Right renal pelvis (tissue), 4 donors: Measurements from ENCODE around the gene HMGN3. TPM values are rescaled to one million over a fixed set of nuclear protein-coding genes. Genes with fewer than 3 reads are reported as not detected.
"Not testable (repeated sequence)": the region's sequence is repeated elsewhere in the genome, so short reads cannot be mapped to it uniquely, and the experiment has no call there.

Experiments
- DNase-seq, 4 donors: peaks; one replicate each; pipeline ENCODE4 v3.0.0-alpha.2; 2013; ENCODE audit warnings: low read depth in 4 of 4, low spot score in 3 of 4, missing footprints in 1 of 4
- polyA plus RNA-seq, 4 donors: library from polyadenylated mRNA; unstranded; fragments of 120-200 nt; gene quantifications; one replicate each; pipeline ENCODE4 v1.2.1, GENCODE V29; 2013; ENCODE audit not compliant: insufficient read length in 4 of 4

The HMGN3 gene
- 100 to 1,000 TPM; 314 to 373 (median 366) TPM for polyA plus RNA-seq

GRCh38 chr6:79234150-79235022 lies at the start of gene HMGN3:
Gene HMGN3 (minus strand): TSS chr6:79234682.
- DNase-seq = peak; percentile 85 to 91 (median 86)

GRCh38 chr6:79280756-79281155 lies 46.3 kb upstream of the HMGN3 start:
- no peak for DNase-seq

GRCh38 chr6:79277109-79277508 lies 42.6 kb upstream of the HMGN3 start:
- DNase-seq = no peak

- DNase-seq = no peak
Measured at GRCh38 chr6:79269877-79270276, 35.4 kb upstream of the HMGN3 start.

GRCh38 chr6:79267128-79267527 lies 32.6 kb upstream of the HMGN3 start:
- no peak for DNase-seq

GRCh38 chr6:79266051-79266450 lies 31.6 kb upstream of the HMGN3 start:
- DNase-seq = no peak

GRCh38 chr6:79263359-79263758 lies 28.9 kb upstream of the HMGN3 start:
- DNase-seq = no peak

- DNase-seq = no peak
Measured at GRCh38 chr6:79261666-79262065, 27.2 kb upstream of the HMGN3 start.

- no peak for DNase-seq
Measured at GRCh38 chr6:79260772-79261171, 26.3 kb upstream of the HMGN3 start.

GRCh38 chr6:79257381-79258205 lies 23.1 kb upstream of the HMGN3 start:
- DNase-seq = no peak

- not testable (repeated sequence) for DNase-seq
Measured at GRCh38 chr6:79256770-79257169, 22.3 kb upstream of the HMGN3 start.

- not testable (repeated sequence) for DNase-seq
Measured at GRCh38 chr6:79255086-79255485, 20.6 kb upstream of the HMGN3 start.

GRCh38 chr6:79250559-79250958 lies 16.1 kb upstream of the HMGN3 start:
- no peak for DNase-seq

- DNase-seq = no peak
Measured at GRCh38 chr6:79250107-79250514, 15.6 kb upstream of the HMGN3 start.

- DNase-seq = no peak
Measured at GRCh38 chr6:79249136-79249535, 14.7 kb upstream of the HMGN3 start.

- DNase-seq = no peak
Measured at GRCh38 chr6:79246891-79247290, 12.4 kb upstream of the HMGN3 start.

- DNase-seq = no peak
Measured at GRCh38 chr6:79241228-79241627, 6.7 kb upstream of the HMGN3 start.

- no peak for DNase-seq
Measured at GRCh38 chr6:79240509-79240908, 6.0 kb upstream of the HMGN3 start.

- no peak for DNase-seq
Measured at GRCh38 chr6:79239536-79240168, 5.2 kb upstream of the HMGN3 start.

GRCh38 chr6:79238919-79239318 lies 4.4 kb upstream of the HMGN3 start:
- DNase-seq = no peak

- no peak for DNase-seq
Measured at GRCh38 chr6:79236711-79237110, 2.2 kb upstream of the HMGN3 start.
